Mucosa of descending colon (tissue), 3 donors: ENCODE measurements around the gene C1orf174. TPM values are rescaled to one million over a fixed set of nuclear protein-coding genes. Genes with fewer than 3 reads are reported as not detected.
"Not testable (repeated sequence)": the region's sequence is repeated elsewhere in the genome, so short reads cannot be mapped to it uniquely, and the experiment has no call there.

Source experiments
- ATAC-seq: fragments of 200-7000 bp; cut with Tn5 transposase; one replicate; pipeline ENCODE4 v1.9.1; 2020; ENCODE audit warnings: mild to moderate bottlenecking, moderate library complexity
- DNase-seq, 3 donors: peaks; one replicate each; pipeline ENCODE4 v3.0.0-alpha.2; 2020
- H3K36me3 ChIP-seq: fragments of 200-600 bp; one replicate; pipeline ENCODE4 v1.8.0; 2021; ENCODE audit warnings: low read depth, mild to moderate bottlenecking
- H3K4me1 ChIP-seq: fragments of 200-600 bp; one replicate; pipeline ENCODE4 v1.8.0; 2021; ENCODE audit warnings: low read depth, mild to moderate bottlenecking
- H3K4me3 ChIP-seq: fragments of 200-600 bp; one replicate; pipeline ENCODE4 v1.8.0; 2021; ENCODE audit warnings: mild to moderate bottlenecking
- H3K9me3 ChIP-seq: fragments of 200-600 bp; one replicate; pipeline ENCODE4 v1.8.0; 2021; ENCODE audit warnings: mild to moderate bottlenecking
- CTCF ChIP-seq: fragments of 200-600 bp; IDR thresholded peaks from one replicate; pipeline ENCODE4 v1.8.0; 2022; ENCODE audit warnings: antibody characterized with exemption, mild to moderate bottlenecking
- intact Hi-C, 2 donors: fragments of 100-400 bp; cut with DNase I in 1 of 2; cut with micrococcal nuclease in 1 of 2; formaldehyde crosslinking; loops; one replicate each; pipeline versions ENCODE4 v1.11.0 to v1.11.1; 2022; cut with DNase I, micrococcal nuclease
- total RNA-seq, 3 donors: library from RNA; stranded (reverse); fragmentation: NEBNext Ultra II Directional in 2 of 3; extraction: Animal tissue kit (Norgen Biotek cat#: 25700) in 2 of 3; gene quantifications; one replicate each; pipeline versions ENCODE4 v1.2.1 to v1.2.4, GENCODE V29; 2021 to 2023
- donor health status: DM: no; HTN: no; CAD: no; lungs with moderate emphysema.
- donor health status: DM: no; HTN: no; CAD: no.
- donor health status: DM: no; HTN: yes; CAD: no.

Gene C1orf174
- total RNA-seq, 3 donors from 2014 or later: 19.3 to 23.7 (median 21.8) TPM

- TF ChIP-seq CTCF: no peak
- ATAC-seq (no peak), DNase-seq (no peak)
- no peaks in the 10 kb centered on the region for H3K9me3 ChIP-seq
- no peaks in the 10 kb centered on the region for H3K36me3 ChIP-seq
- H3K4me1 ChIP-seq: no peaks in the 10 kb centered on the region
- intact Hi-C loops: loop anchor here in 1 of 2 donors (10.0 kb wide), 1 partner anchor 1826 kb away; no protein-coding TSS in a partner anchor
- no peak overlapping the region for H3K4me3 ChIP-seq
These were observed 19.0 kb upstream of the C1orf174 start for GRCh38 chr1:3918966-3919611.

- not testable (repeated sequence) for H3K4me1 ChIP-seq, H3K4me3 ChIP-seq, H3K9me3 ChIP-seq, ATAC-seq, H3K36me3 ChIP-seq, DNase-seq
- intact Hi-C loops: loop anchor here in 1 of 2 donors (10.0 kb wide), 1 partner anchor 1826 kb away; no protein-coding TSS in a partner anchor
These were observed 18.3 kb upstream of the C1orf174 start for GRCh38 chr1:3918359-3918758.

GRCh38 chr1:3917761-3918160, 17.7 kb upstream of the C1orf174 start:
- DNase-seq (no peak), ATAC-seq (no peak)
- H3K4me1 ChIP-seq: no peaks in the 10 kb centered on the region
- no peaks in the 10 kb centered on the region for H3K36me3 ChIP-seq
- TF ChIP-seq CTCF: no peak
- no peak overlapping the region for H3K4me3 ChIP-seq
- no peaks in the 10 kb centered on the region for H3K9me3 ChIP-seq
- intact Hi-C loops: loop anchor here in 1 of 2 donors (10.0 kb wide), 1 partner anchor 1827 kb away; no protein-coding TSS in a partner anchor

GRCh38 chr1:3915551-3916121, 15.6 kb upstream of the C1orf174 start:
- Histone ChIP-seq H3K36me3 (no peaks in the 10 kb centered on the region), H3K9me3 (no peaks in the 10 kb centered on the region), H3K4me3 (no peak overlapping the region), H3K4me1 (peaks cover 6% of the 10 kb centered on the region)
- DNase-seq (no peak), ATAC-seq (no peak)
- TF ChIP-seq CTCF: no peak
- intact Hi-C loops: loop anchor here in 1 of 2 donors (10.0 kb wide), 1 partner anchor 1829 kb away; no protein-coding TSS in a partner anchor

- no peaks in the 10 kb centered on the region for H3K36me3 ChIP-seq
- DNase-seq (no peak), ATAC-seq (no peak)
- no peak for TF ChIP-seq CTCF
- intact Hi-C loops: loop anchor here in 1 of 2 donors (10.0 kb wide), 1 partner anchor 1830 kb away; no protein-coding TSS in a partner anchor
- H3K4me3 ChIP-seq: no peak overlapping the region
- H3K9me3 ChIP-seq: no peaks in the 10 kb centered on the region
- peaks cover 6% of the 10 kb centered on the region for H3K4me1 ChIP-seq
These were observed 14.8 kb upstream of the C1orf174 start for GRCh38 chr1:3914911-3915310.

GRCh38 chr1:3914331-3914851, 14.3 kb upstream of the C1orf174 start:
- TF ChIP-seq CTCF: no peak
- ATAC-seq (no peak), DNase-seq (no peak)
- Histone ChIP-seq H3K9me3 (no peaks in the 10 kb centered on the region), H3K4me1 (peaks cover 6% of the 10 kb centered on the region), H3K4me3 (no peak overlapping the region), H3K36me3 (no peaks in the 10 kb centered on the region)
- intact Hi-C loops: loop anchor here in 1 of 2 donors (10.0 kb wide), 1 partner anchor 1830 kb away; no protein-coding TSS in a partner anchor
